K562 (cell line): ENCODE measurements around the gene NECTIN1. TPM values are rescaled to one million over a fixed set of nuclear protein-coding genes. Genes with fewer than 3 reads are reported as not detected.

Source experiments
- ATAC-seq: fragments of 200-7000 bp; cut with Tn5 transposase; 3 replicates; pipeline ENCODE4 v1.9.1; 2020; ENCODE audit warnings: moderate library complexity
- BruUV-seq: library from RNA; stranded (reverse); fragments of 400-500 nt; replicated peaks from 2 replicates; lab custom pipeline; 2021; lab: Mats Ljungman, UMichigan
- CTCF ChIA-PET: fragments of 300-600 bp; formaldehyde crosslinking; extraction: SDS; loops from one replicate; lab custom pipeline; 2021; ENCODE audit warnings: low intra/inter-chr PET ratio; lab: Yijun Ruan, JAX
- POLR2A ChIA-PET: fragments of 300-600, 350-650 bp; sonication (Branson Sonifier 250); formaldehyde crosslinking; extraction: SDS; loops from one replicate; lab custom pipeline; 2021; ENCODE audit warnings: antibody characterized with exemption, inconsistent platforms; lab: Yijun Ruan, JAX
- DNase-seq, 4 experiments: peaks; one replicate each; pipeline versions ENCODE4 v3.0.0 to v3.0.0-alpha.2; 2011 to 2018; ENCODE audit warnings: low spot score in 3 of 4, mixed read lengths in 3 of 4; ENCODE audit errors: extremely low read depth in 1 of 4
- FAIRE-seq: peaks from 2 replicates; lab custom pipeline; 2011; peaks lifted over from hg19 to GRCh38; lab: Jason Lieb, UNC
- H2AFZ ChIP-seq: 2 replicates; pipeline ENCODE4 v1.6.0; 2011; ENCODE audit warnings: low read depth, low read length, control low read depth, inconsistent platforms
- H3K27ac ChIP-seq: fragments of 200-600 bp; 3 replicates; pipeline ENCODE4 v1.8.0; 2011; ENCODE audit warnings: low read depth, mild to moderate bottlenecking, control low read depth, inconsistent platforms, low read length, moderate library complexity, mixed read lengths; ENCODE audit errors: extremely low read depth
- H3K27me3 ChIP-seq, 2 experiments: fragments of 300-600 bp in 1 of 2; 2 replicates in 1 of 2; 3 replicates in 1 of 2; pipeline versions ENCODE4 v1.6.0 to v1.8.0; 2011; ENCODE audit warnings: inconsistent platforms in 2 of 2, low read length in 2 of 2, mild to moderate bottlenecking in 1 of 2, mixed read lengths in 1 of 2, moderate library complexity in 1 of 2; ENCODE audit not compliant: control insufficient read depth in 2 of 2, insufficient read depth in 2 of 2
- H3K36me3 ChIP-seq: fragments of 300-600 bp; 3 replicates; pipeline ENCODE4 v1.8.0; 2011; ENCODE audit warnings: mild to moderate bottlenecking, low read length, inconsistent platforms; ENCODE audit not compliant: control insufficient read depth, insufficient read depth
- H3K4me1 ChIP-seq, 2 experiments: fragments of 200-600 bp in 1 of 2; replicated peaks in 1 of 2; 2 replicates in 1 of 2; 3 replicates in 1 of 2; pipeline versions ENCODE4 v1.5.1 to v1.8.0; 2011; ENCODE audit warnings: inconsistent platforms in 2 of 2, low read length in 2 of 2, mild to moderate bottlenecking in 1 of 2, mixed read lengths in 1 of 2, moderate library complexity in 1 of 2; ENCODE audit not compliant: control insufficient read depth in 2 of 2, insufficient read depth in 2 of 2
- H3K4me2 ChIP-seq: 2 replicates; pipeline ENCODE4 v1.6.1; 2011; ENCODE audit warnings: low read length, control low read depth, inconsistent platforms, mixed read lengths; ENCODE audit not compliant: insufficient read depth
- H3K4me3 ChIP-seq: fragments of 200-600 bp; sonication (generic), shearing (Covaris generic); 2 replicates; pipeline ENCODE4 v1.5.1; 2016; ENCODE audit warnings: control low read depth, inconsistent platforms
- H3K79me2 ChIP-seq: fragments of 200-600 bp; 3 replicates; pipeline ENCODE4 v1.8.0; 2011; ENCODE audit warnings: low read length, inconsistent platforms; ENCODE audit not compliant: control insufficient read depth, insufficient read depth
- H3K9ac ChIP-seq, 2 experiments: 2 replicates each; pipeline versions ENCODE4 v1.6.0 to v1.6.1; 2011; ENCODE audit warnings: low read depth in 2 of 2, low read length in 2 of 2, control low read depth in 1 of 2, inconsistent platforms in 1 of 2, mild to moderate bottlenecking in 1 of 2, mixed read lengths in 1 of 2; ENCODE audit not compliant: insufficient read depth in 1 of 2
- H3K9me1 ChIP-seq: one replicate; pipeline ENCODE4 v1.6.0; 2011; ENCODE audit warnings: inconsistent platforms, mild to moderate bottlenecking, low read length, moderate library complexity; ENCODE audit not compliant: control insufficient read depth, insufficient read depth
- H3K9me3 ChIP-seq: replicated peaks from 2 replicates; pipeline ENCODE4 v1.5.1; 2011; ENCODE audit warnings: low read depth, low read length, inconsistent platforms; ENCODE audit not compliant: control insufficient read depth, insufficient read depth
- H4K20me1 ChIP-seq: replicated peaks from 2 replicates; pipeline ENCODE4 v1.6.1; 2011; ENCODE audit warnings: low read length, inconsistent platforms, mixed read lengths; ENCODE audit not compliant: control insufficient read depth, insufficient read depth
- RREB1 ChIP-seq: fragments of 250-450 bp; sonication (Bioruptor Pico); IDR thresholded peaks from 2 replicates; pipeline ENCODE4 v1.4.0; 2020
- WGBS: fragments of 100-300 bp; shearing (Covaris generic); methylation state at CpG from one replicate; pipeline ENCODE4 v1.1.6; 2016; ENCODE audit warnings: low coverage, mixed read lengths; ENCODE audit not compliant: insufficient coverage; ENCODE audit errors: missing lambda C conversion rate; 5-methylcytosine and 5-hydroxymethylcytosine counted together
- in situ Hi-C: fragments of 300-500 bp; cut with MboI; formaldehyde crosslinking; loops from 4 replicates; pipeline ENCODE4 v1.15.0; 2018; ENCODE audit warnings: inconsistent platforms, mixed read lengths
- intact Hi-C: fragments of 100-400 bp; cut with micrococcal nuclease; formaldehyde crosslinking; loops from 2 replicates; pipeline ENCODE4 v1.14.2; 2022
- polyA plus RNA-seq, 8 experiments: library from polyadenylated mRNA; depleted of rRNA in 4 of 8; stranded (reverse) in 5 of 8; unstranded in 3 of 8; fragments of >200 nt; fragmentation: Nextera tagmentation in 2 of 8; fragmentation: Illumina TruSeq in 1 of 8; extraction: Ambion mirVana in 2 of 8; extraction: Trizol in 1 of 8; gene quantifications; 2 replicates each; pipeline versions ENCODE4 v1.2.1 to v1.2.3, GENCODE V29; 2011 to 2014; ENCODE audit warnings: inconsistent platforms in 1 of 8, missing spikeins in 1 of 8
- total RNA-seq, 7 experiments: library from RNA; depleted of rRNA in 6 of 7; stranded (reverse); fragments of >200 nt in 6 of 7; fragmentation: Illumina TruSeq in 2 of 7; extraction: Trizol in 2 of 7; gene quantifications; 2 replicates each; pipeline versions ENCODE4 v1.2.1 to v1.2.3, GENCODE V29; 2011 to 2021; ENCODE audit warnings: low replicate concordance in 1 of 7

The NECTIN1 gene
- total and polyA plus RNA-seq, 9 of the 15 experiments (the other 6 are each of a cell fraction or from before 2014, with no cell fraction given): 0.09 to 0.53 (median 0.23) TPM; not detected in 2

- intact Hi-C loops (no loop called here), in situ Hi-C loops (no loop called here)
- no peaks in the 10 kb centered on the region for H3K9me3 ChIP-seq
- H3K9me1 ChIP-seq: no peaks in the 10 kb centered on the region
- H4K20me1 ChIP-seq: peaks cover 8% of the 10 kb centered on the region
- no peak for TF ChIP-seq RREB1 (CRISPR knock-in tag)
- BruUV-seq: no TSS peak
- H3K4me1 ChIP-seq: peaks cover 0 to 3% of the 10 kb centered on the region in 2 experiments; a peak in 1 of 5 replicates
- ChIA-PET CTCF (no interaction called here), POLR2A (interaction anchor here (0.6 kb wide), 1 partner anchor 84 kb away, joined by 3 read pairs; no protein-coding TSS in a partner anchor)
- FAIRE-seq (no peak), DNase-seq (no peak), ATAC-seq (peak; percentile 41)
- H3K27me3 ChIP-seq: peaks cover 10 to 36% of the 10 kb centered on the region in 2 experiments; a peak in 4 of 5 replicates
- H3K4me3 ChIP-seq: no peak overlapping the region
- no peak overlapping the region for H3K27ac ChIP-seq
- H3K4me2 ChIP-seq: no peak overlapping the region
- no peaks in the 10 kb centered on the region for H3K36me3 ChIP-seq
- 7% methylated on average over 6 of the region's 6 CpGs for WGBS
- no peak overlapping the region for H3K9ac ChIP-seq
- H3K79me2 ChIP-seq: no peaks in the 10 kb centered on the region
- no peak overlapping the region for H2AFZ ChIP-seq
Measured at GRCh38 chr11:119624629-119625028, 104.4 kb downstream of the NECTIN1 start.
